Psoas muscle (tissue), 8 donors: ENCODE data around the gene MYO1D. TPM values are rescaled to one million over a fixed set of nuclear protein-coding genes. Genes with fewer than 3 reads are reported as not detected.

ENCODE experiments used
- ATAC-seq, 4 donors: fragments of 200-7000 bp; cut with Tn5 transposase; one replicate each; pipeline ENCODE4 v1.9.1; 2020; ENCODE audit warnings: moderate library complexity in 3 of 4, mild to moderate bottlenecking in 2 of 4
- DNase-seq, 2 donors: peaks; one replicate each; pipeline ENCODE4 v3.0.0-alpha.2; 2020
- H3K27ac ChIP-seq: fragments of 200-600 bp; one replicate; pipeline ENCODE4 v1.8.0; 2022
- H3K27me3 ChIP-seq, 3 donors: fragments of 200-600 bp in 1 of 3; one replicate each; pipeline versions ENCODE4 v1.6.1 to v1.8.0; 2013 to 2022; ENCODE audit warnings: low read length in 2 of 3, mild to moderate bottlenecking in 2 of 3, moderate library complexity in 1 of 3; ENCODE audit not compliant: insufficient read depth in 3 of 3
- H3K36me3 ChIP-seq, 2 donors: fragments of 200-600 bp in 1 of 2; one replicate each; pipeline versions ENCODE4 v1.6.1 to v1.8.0; 2013 to 2022; ENCODE audit warnings: low read depth in 1 of 2, mild to moderate bottlenecking in 1 of 2, moderate library complexity in 1 of 2; ENCODE audit not compliant: insufficient read depth in 1 of 2
- H3K4me1 ChIP-seq: fragments of 200-600 bp; one replicate; pipeline ENCODE4 v1.8.0; 2022
- H3K4me3 ChIP-seq: fragments of 200-600 bp; one replicate; pipeline ENCODE4 v1.8.0; 2022; ENCODE audit warnings: mild to moderate bottlenecking
- H3K9me3 ChIP-seq: fragments of 200-600 bp; one replicate; pipeline ENCODE4 v1.8.0; 2022
- CTCF ChIP-seq: fragments of 200-600 bp; IDR thresholded peaks from one replicate; pipeline ENCODE4 v1.8.0; 2022; ENCODE audit warnings: antibody characterized with exemption
- WGBS, 3 donors: extraction: QIAGEN DNeasy Blood & Tissue Kit; methylation state at CpG; one replicate each; pipeline versions ENCODE4 v1.1.6 to v1.1.7; 2013; 5-methylcytosine and 5-hydroxymethylcytosine counted together
- intact Hi-C, 2 donors: fragments of 100-400 bp; cut with DNase I; formaldehyde crosslinking; loops; one replicate each; pipeline versions ENCODE4 v1.11.0 to v1.14.2; 2022
- polyA plus RNA-seq, 3 donors: library from polyadenylated mRNA; stranded (reverse); fragments of 200-250 nt; gene quantifications; one replicate each; pipeline ENCODE4 v1.2.3, GENCODE V29; 2013
- total RNA-seq, 4 donors: library from RNA; stranded (reverse); fragmentation: NEBNext Ultra II Directional in 2 of 4; extraction: Animal tissue kit (Norgen Biotek cat#: 25700) in 2 of 4; gene quantifications; one replicate each; pipeline versions ENCODE4 v1.2.1 to v1.2.4, GENCODE V29; 2021 to 2023
- donor health status: healthy with polysubstance abuse.
- donor health status: DM: no; HTN: no; CAD: no; lungs with moderate emphysema.
- donor health status: Bipolar disorder and iron deficiency.
- donor health status: healthy.
- donor health status: DM: yes; HTN: yes; CAD: no.
- donor health status: DM: no; HTN: no; CAD: no.
- donor health status: DM: no; HTN: no; CAD: no.
- donor health status: DM: yes; HTN: yes; CAD: no.

The MYO1D gene
- total and polyA plus RNA-seq, 7 donors = 1.8 to 5.9 (median 4.1) TPM

- Histone ChIP-seq H3K27me3 (no peaks in the 10 kb centered on the region), H3K27ac (no peak overlapping the region), H3K4me1 (peaks cover 7% of the 10 kb centered on the region), H3K36me3 (no peaks in the 10 kb centered on the region), H3K9me3 (no peaks in the 10 kb centered on the region), H3K4me3 (no peak overlapping the region)
- no peak for ATAC-seq
- intact Hi-C loops = loop anchor here in 1 of 2 donors (2.0 kb wide), 1 partner anchor 19 kb away; no protein-coding TSS in a partner anchor
- no peak for TF ChIP-seq CTCF
- WGBS, 3 donors = 85 to 91% (median 88%) methylated on average over 4 of the region's 4 CpGs
- DNase-seq = no peak
These were observed 14.9 kb downstream of the MYO1D start for GRCh38 chr17:32861981-32862380.

- no peak for TF ChIP-seq CTCF
- intact Hi-C loops = no loop called here
- Histone ChIP-seq H3K36me3 (no peaks in the 10 kb centered on the region), H3K9me3 (no peaks in the 10 kb centered on the region), H3K27ac (no peak overlapping the region), H3K27me3 (no peaks in the 10 kb centered on the region), H3K4me1 (peaks cover 2% of the 10 kb centered on the region), H3K4me3 (no peak overlapping the region)
- no peak for ATAC-seq
- no peak for DNase-seq
- 61 to 73% (median 67%) methylated on average over 2 of the region's 2 CpGs for WGBS, 3 donors
These were observed 16.9 kb downstream of the MYO1D start for GRCh38 chr17:32859857-32860525.

- Histone ChIP-seq H3K27me3 (no peaks in the 10 kb centered on the region), H3K4me1 (no peaks in the 10 kb centered on the region), H3K4me3 (no peak overlapping the region), H3K36me3 (no peaks in the 10 kb centered on the region), H3K9me3 (no peaks in the 10 kb centered on the region), H3K27ac (no peak overlapping the region)
- ATAC-seq (no peak), DNase-seq (no peak)
- intact Hi-C loops = no loop called here
- TF ChIP-seq CTCF = no peak
- 93 to 97% (median 94%) methylated on average over 3 of the region's 3 CpGs for WGBS, 3 donors
These were observed 21.3 kb downstream of the MYO1D start for GRCh38 chr17:32855620-32856019.

GRCh38 chr17:32854832-32855389, 22.0 kb downstream of the MYO1D start:
- no peaks in the 10 kb centered on the region for H3K4me1 ChIP-seq
- no peak overlapping the region for H3K4me3 ChIP-seq
- no peaks in the 10 kb centered on the region for H3K27me3 ChIP-seq
- ATAC-seq (no peak), DNase-seq (no peak)
- H3K9me3 ChIP-seq = no peaks in the 10 kb centered on the region
- no peak overlapping the region for H3K27ac ChIP-seq
- no peak for TF ChIP-seq CTCF
- intact Hi-C loops = no loop called here
- 80 to 84% (median 84%) methylated on average over 5 of the region's 5 CpGs for WGBS, 3 donors
- no peaks in the 10 kb centered on the region for H3K36me3 ChIP-seq
